Endothelial cell of umbilical vein (primary cell): ENCODE measurements around the gene TSPAN9. TPM values are rescaled to one million over a fixed set of nuclear protein-coding genes. Genes with fewer than 3 reads are reported as not detected.

Source experiments
- BruUV-seq: library from RNA; stranded (reverse); fragments of 400-500 nt; replicated peaks from 2 replicates; lab custom pipeline; 2021; lab: Mats Ljungman, UMichigan
- CTCF ChIA-PET: fragments of 300-600, 350-600 bp; sonication (Branson Sonifier 250); formaldehyde crosslinking; loops from one replicate; lab custom pipeline; 2021; ENCODE audit warnings: antibody characterized with exemption, inconsistent platforms; lab: Charles Lee
- POLR2A ChIA-PET: fragments of 300-600, 350-600 bp; sonication (Branson Sonifier 250); formaldehyde crosslinking; loops from one replicate; lab custom pipeline; 2021; ENCODE audit warnings: antibody characterized with exemption, inconsistent platforms; lab: Charles Lee
- DNase-seq: peaks from one replicate; pipeline ENCODE4 v3.0.0-alpha.2; 2011; ENCODE audit warnings: low read depth, low spot score
- FAIRE-seq: peaks from 2 replicates; lab custom pipeline; 2011; peaks lifted over from hg19 to GRCh38; lab: Jason Lieb, UNC
- H2AFZ ChIP-seq: 2 replicates; pipeline ENCODE4 v1.6.0; 2012; ENCODE audit warnings: low read depth, low read length, control low read depth, inconsistent platforms
- H3K27ac ChIP-seq: 2 replicates; pipeline ENCODE4 v1.5.1; 2011; ENCODE audit warnings: low read depth, mild to moderate bottlenecking, control low read depth, low read length, moderate library complexity; ENCODE audit not compliant: insufficient read depth
- H3K27me3 ChIP-seq, 2 experiments: 2 replicates each; pipeline versions ENCODE4 v1.6.0 to v1.6.1; 2011; ENCODE audit warnings: low read length in 2 of 2, mixed read lengths in 1 of 2; ENCODE audit not compliant: control insufficient read depth in 2 of 2, insufficient read depth in 2 of 2
- H3K36me3 ChIP-seq, 2 experiments: 2 replicates in 1 of 2; 3 replicates in 1 of 2; pipeline ENCODE4 v1.5.1; 2011; ENCODE audit warnings: low read length in 2 of 2, mild to moderate bottlenecking in 1 of 2, moderate library complexity in 1 of 2; ENCODE audit not compliant: control insufficient read depth in 2 of 2, insufficient read depth in 2 of 2; ENCODE audit errors: extremely low read depth in 1 of 2
- H3K4me1 ChIP-seq: 3 replicates; pipeline ENCODE4 v1.5.1; 2011; ENCODE audit warnings: mild to moderate bottlenecking, low read length; ENCODE audit not compliant: control insufficient read depth, insufficient read depth; ENCODE audit errors: extremely low read depth
- H3K4me2 ChIP-seq: 2 replicates; pipeline ENCODE4 v1.6.1; 2011; ENCODE audit warnings: low read length, control low read depth, mixed read lengths; ENCODE audit not compliant: insufficient read depth
- H3K4me3 ChIP-seq, 3 experiments: fragments of 200-600 bp in 1 of 3; sonication (generic), shearing (Covaris generic) in 1 of 3; replicated peaks in 1 of 3; 2 replicates each; pipeline ENCODE4 v1.5.1; 2011 to 2016; ENCODE audit warnings: control low read depth in 3 of 3, low read length in 3 of 3, mild to moderate bottlenecking in 2 of 3, inconsistent platforms in 1 of 3, low read depth in 1 of 3, moderate library complexity in 1 of 3; ENCODE audit not compliant: insufficient read depth in 1 of 3
- H3K79me2 ChIP-seq: 2 replicates; pipeline ENCODE4 v1.6.0; 2012; ENCODE audit warnings: low read length, inconsistent platforms; ENCODE audit not compliant: control insufficient read depth, insufficient read depth
- H3K9ac ChIP-seq: replicated peaks from 2 replicates; pipeline ENCODE3; 2011; ENCODE audit warnings: low read length, control low read depth; ENCODE audit not compliant: insufficient read depth; ENCODE audit errors: extremely low read depth
- H3K9me1 ChIP-seq: replicated peaks from 3 replicates; pipeline ENCODE4 v1.6.0; 2011; ENCODE audit warnings: mild to moderate bottlenecking, low read length; ENCODE audit not compliant: control insufficient read depth, insufficient read depth; ENCODE audit errors: extremely low read depth
- H3K9me3 ChIP-seq: replicated peaks from 2 replicates; pipeline ENCODE4 v1.5.1; 2012; ENCODE audit warnings: low read length, inconsistent platforms; ENCODE audit not compliant: control insufficient read depth, insufficient read depth
- H4K20me1 ChIP-seq: replicated peaks from 2 replicates; pipeline ENCODE3; 2011; ENCODE audit warnings: mild to moderate bottlenecking, low read length; ENCODE audit not compliant: control insufficient read depth, insufficient read depth; ENCODE audit errors: extremely low read depth
- EZH2 ChIP-seq: IDR thresholded peaks from 2 replicates; pipeline ENCODE4 v1.6.1; 2012; ENCODE audit warnings: borderline replicate concordance, low read depth, mild to moderate bottlenecking, moderate library complexity, low read length, inconsistent platforms; ENCODE audit not compliant: severe bottlenecking
- FOS ChIP-seq: IDR thresholded peaks from 2 replicates; pipeline ENCODE4 v1.6.1; 2011; ENCODE audit warnings: mild to moderate bottlenecking, low read length, moderate library complexity, borderline replicate concordance; ENCODE audit not compliant: insufficient read depth
- GATA2 ChIP-seq: IDR thresholded peaks from 2 replicates; pipeline ENCODE4 v1.7.0; 2011; ENCODE audit warnings: low read depth, mild to moderate bottlenecking, moderate library complexity, mixed read lengths, low read length; ENCODE audit not compliant: insufficient read length, insufficient read depth
- JUN ChIP-seq: IDR thresholded peaks from 2 replicates; pipeline ENCODE4 v1.6.1; 2011; ENCODE audit warnings: borderline replicate concordance, low read depth; ENCODE audit not compliant: insufficient read length, insufficient read depth
- MYC ChIP-seq: IDR thresholded peaks from one replicate; pipeline ENCODE4 v1.6.1; 2011; ENCODE audit warnings: mild to moderate bottlenecking, low read depth, low read length
- POLR2A ChIP-seq: IDR thresholded peaks from 2 replicates; pipeline ENCODE4 v1.6.1; 2012; ENCODE audit warnings: low read depth, mild to moderate bottlenecking, control low read depth, low read length
- POLR2AphosphoS5 ChIP-seq: IDR thresholded peaks from 2 replicates; pipeline ENCODE4 v1.6.1; 2012; ENCODE audit warnings: low read depth, mild to moderate bottlenecking, control low read depth, low read length, moderate library complexity; ENCODE audit not compliant: insufficient read depth
- dilution Hi-C: fragments of 300-500 bp; cut with MboI; formaldehyde crosslinking; loops from one replicate; pipeline ENCODE4 v1.15.0; 2019; ENCODE audit warnings: low sequenced_read_pairs; ENCODE audit not compliant: extremely low pct_ligation_motif_present
- intact Hi-C: fragments of 100-400 bp; cut with micrococcal nuclease; formaldehyde crosslinking; loops from one replicate; pipeline ENCODE4 v1.10.0; 2022
- polyA plus RNA-seq, 4 experiments: library from polyadenylated mRNA; depleted of rRNA in 3 of 4; stranded (reverse) in 3 of 4; unstranded in 1 of 4; fragments of >200 nt; gene quantifications; 2 replicates each; pipeline versions ENCODE4 v1.2.1 to v1.2.3, GENCODE V29; 2011 to 2012; ENCODE audit warnings: missing spikeins in 1 of 4
- total RNA-seq: library from RNA; stranded (reverse); gene quantifications from 2 replicates; pipeline ENCODE4 v1.2.3, GENCODE V29; 2021
- TF ChIP-seq, protein P1 (sequence below), 2 donors: IDR thresholded peaks; 1 replicate in 1 of 2; 2 replicates in 1 of 2; pipeline ENCODE4 v1.5.1; 2011; ENCODE audit warnings: low read length in 2 of 2, mild to moderate bottlenecking in 2 of 2, moderate library complexity in 2 of 2, control low read depth in 1 of 2, inconsistent platforms in 1 of 2, low read depth in 1 of 2; ENCODE audit not compliant: insufficient read depth in 1 of 2; ENCODE audit errors: extremely low read depth in 1 of 2
- TF ChIP-seq, protein P2 (sequence below): IDR thresholded peaks from 2 replicates; pipeline ENCODE4 v1.6.1; 2011; ENCODE audit not compliant: insufficient read depth, insufficient read length

The TSPAN9 gene
- total and polyA plus RNA-seq, 2 donors (not counting 3 experiments of a cell fraction or from before 2014, with no cell fraction given) = 43.3 to 66.8 TPM

GRCh38 chr12:3122841-3123678, 45.9 kb downstream of the TSPAN9 start:
- FAIRE-seq = peak; percentile 100
- TF ChIP-seq FOS (peak; percentile 71), JUN (peak; percentile 77), POLR2AphosphoS5 (peak; percentile 92), MYC (no peak), EZH2 (no peak), GATA2 (peak; percentile 89), POLR2A (peak; percentile 72)
- TF ChIP-seq, protein P1, sequence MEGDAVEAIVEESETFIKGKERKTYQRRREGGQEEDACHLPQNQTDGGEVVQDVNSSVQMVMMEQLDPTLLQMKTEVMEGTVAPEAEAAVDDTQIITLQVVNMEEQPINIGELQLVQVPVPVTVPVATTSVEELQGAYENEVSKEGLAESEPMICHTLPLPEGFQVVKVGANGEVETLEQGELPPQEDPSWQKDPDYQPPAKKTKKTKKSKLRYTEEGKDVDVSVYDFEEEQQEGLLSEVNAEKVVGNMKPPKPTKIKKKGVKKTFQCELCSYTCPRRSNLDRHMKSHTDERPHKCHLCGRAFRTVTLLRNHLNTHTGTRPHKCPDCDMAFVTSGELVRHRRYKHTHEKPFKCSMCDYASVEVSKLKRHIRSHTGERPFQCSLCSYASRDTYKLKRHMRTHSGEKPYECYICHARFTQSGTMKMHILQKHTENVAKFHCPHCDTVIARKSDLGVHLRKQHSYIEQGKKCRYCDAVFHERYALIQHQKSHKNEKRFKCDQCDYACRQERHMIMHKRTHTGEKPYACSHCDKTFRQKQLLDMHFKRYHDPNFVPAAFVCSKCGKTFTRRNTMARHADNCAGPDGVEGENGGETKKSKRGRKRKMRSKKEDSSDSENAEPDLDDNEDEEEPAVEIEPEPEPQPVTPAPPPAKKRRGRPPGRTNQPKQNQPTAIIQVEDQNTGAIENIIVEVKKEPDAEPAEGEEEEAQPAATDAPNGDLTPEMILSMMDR (IDR thresholded peaks at IDR 0.05; ENCODE audit: extremely low read depth in 1 of 2, insufficient read depth in 1 of 2, low read depth in 1 of 2, low read length in 2 of 2) = peak; percentile 15 to 41
- TF ChIP-seq, protein P2, sequence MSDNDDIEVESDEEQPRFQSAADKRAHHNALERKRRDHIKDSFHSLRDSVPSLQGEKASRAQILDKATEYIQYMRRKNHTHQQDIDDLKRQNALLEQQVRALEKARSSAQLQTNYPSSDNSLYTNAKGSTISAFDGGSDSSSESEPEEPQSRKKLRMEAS = no peak
- H4K20me1 ChIP-seq = no peaks in the 10 kb centered on the region
- H2AFZ ChIP-seq = no peak overlapping the region
- POLR2A ChIA-PET = interaction anchor here (0.6 to 2.0 kb wide), 6 partner anchors 26 to 110 kb away, joined by 3 to 9 read pairs (median 3); no protein-coding TSS in a partner anchor
- H3K9ac ChIP-seq = peak overlapping the region; percentile 2
- peaks cover 18% of the 10 kb centered on the region for H3K4me1 ChIP-seq
- no peaks in the 10 kb centered on the region for H3K9me3 ChIP-seq
- CTCF ChIA-PET = interaction anchor here (0.7 to 4.0 kb wide), 27 partner anchors 8 to 681 kb away, joined by 3 to 62 read pairs (median 4); no protein-coding TSS in a partner anchor
- peak overlapping the region; percentile 65 for H3K27ac ChIP-seq
- H3K4me2 ChIP-seq = no peak overlapping the region
- dilution Hi-C loops (no loop called here), intact Hi-C loops (loop anchor here (1.0 kb wide), 3 partner anchors 26 to 50 kb away; no protein-coding TSS in a partner anchor)
- no peaks in the 10 kb centered on the region for H3K27me3 ChIP-seq
- H3K4me3 ChIP-seq = no peak overlapping the region
- H3K36me3 ChIP-seq = peaks cover 0 to 1% of the 10 kb centered on the region in 2 experiments
- DNase-seq = peak; percentile 98
- H3K79me2 ChIP-seq = no peaks in the 10 kb centered on the region
- BruUV-seq = no TSS peak
- H3K9me1 ChIP-seq = no peaks in the 10 kb centered on the region
